HG03460 (cell line): Measurements from ENCODE around the gene JTB.
A peak's percentile ranks its signal among the peaks of the same experiment; 100 is the strongest.
"Not testable (repeated sequence)": the region's sequence is repeated elsewhere in the genome, so short reads cannot be mapped to it uniquely, and the experiment has no call there.

Source experiments
- ATAC-seq: cut with Tn5 transposase; IDR thresholded peaks from one replicate; pipeline ENCODE4 v1.9.1; 2021; ENCODE audit not compliant: unreplicated experiment

JTB gene

DNA sequence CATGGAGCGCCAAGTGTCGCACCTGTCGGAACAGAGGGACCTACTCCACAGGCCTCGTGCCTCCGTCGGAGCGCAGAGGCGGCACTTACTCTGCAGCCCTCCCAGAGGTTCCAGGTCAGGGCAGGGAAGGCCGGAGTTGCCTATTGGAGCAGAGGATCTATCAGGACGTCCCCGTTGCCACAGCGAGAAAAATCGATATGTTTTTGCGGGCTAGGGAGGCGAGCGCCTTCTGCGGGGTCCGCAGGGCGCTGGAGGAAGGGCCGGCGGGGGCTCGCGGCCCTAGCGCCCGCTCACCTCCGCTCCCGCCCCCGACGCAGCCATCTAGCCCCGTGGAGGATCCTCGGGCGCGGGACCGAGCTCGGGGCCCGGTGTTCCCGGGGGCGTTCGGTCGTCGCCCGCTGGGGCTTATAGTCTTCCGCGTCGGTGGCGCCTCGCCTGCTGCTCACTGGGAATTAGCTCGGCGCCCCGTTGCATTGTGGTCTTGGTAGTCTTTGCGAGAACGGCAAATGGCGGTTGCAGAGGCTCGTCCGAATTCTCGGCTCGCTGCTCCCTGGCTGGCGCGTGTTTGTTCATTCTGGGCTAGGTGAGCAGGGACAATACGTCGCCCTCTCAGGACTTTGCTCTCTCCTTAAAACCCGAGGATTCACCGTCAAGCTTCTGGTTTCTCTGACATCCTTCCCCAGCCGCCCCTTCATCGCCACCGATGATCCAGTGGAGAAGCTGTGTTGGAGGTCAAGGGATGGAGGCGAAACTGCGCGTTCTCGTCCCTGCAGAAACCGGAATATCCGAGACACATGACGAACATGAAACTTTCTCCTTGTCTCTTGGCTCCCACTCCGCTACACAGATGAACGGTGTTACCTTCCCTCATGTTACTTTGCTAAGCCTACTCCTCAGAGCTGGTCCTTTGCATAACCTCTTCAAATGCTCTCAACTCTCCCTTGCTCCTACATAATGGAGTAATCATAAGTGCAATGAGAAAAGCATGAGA, at the start of gene JTB:
TSS of gene JTB (minus strand) at position 425 of the 991 bp plus-strand sequence. CDS start at position 3, 422 bp downstream.
- no peak for ATAC-seq

DNA sequence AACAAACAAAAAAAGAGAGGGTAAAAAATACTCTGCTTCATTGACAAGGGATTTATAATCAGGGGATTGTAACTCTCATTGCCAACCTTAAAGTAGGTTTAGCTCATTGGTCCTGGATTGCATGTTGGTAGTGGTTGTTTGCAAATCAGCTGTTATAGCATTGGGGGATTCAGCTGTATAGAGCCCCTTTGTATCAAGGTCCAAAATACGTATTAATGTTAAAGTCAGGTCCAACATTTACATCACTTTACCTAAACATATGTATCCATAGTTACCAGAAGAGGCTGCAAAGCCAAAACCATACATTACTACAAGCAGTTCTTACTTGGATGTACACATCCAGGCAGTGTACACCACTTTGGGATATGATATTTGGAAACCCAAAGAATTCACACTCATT, 42.5 kb upstream of the JTB start:
- no peak for ATAC-seq

DNA sequence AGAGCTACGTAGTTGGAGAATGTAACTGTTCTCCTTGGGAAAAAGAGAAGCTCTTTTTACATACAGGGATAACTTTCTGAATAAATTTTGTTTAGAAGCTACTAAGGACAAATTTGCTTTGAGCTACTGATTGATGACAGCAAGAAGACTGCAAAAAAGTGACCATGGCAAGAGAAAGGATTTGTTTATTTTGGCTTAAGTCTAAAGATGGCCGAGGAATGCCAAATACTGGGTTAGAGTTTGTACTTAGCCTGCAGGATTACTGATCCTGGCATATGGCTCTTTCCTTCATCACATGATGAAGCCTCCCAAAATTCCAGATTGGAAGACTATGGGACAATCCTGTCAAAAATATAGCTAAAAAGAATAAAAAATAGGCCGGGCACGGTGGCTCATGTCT, 41.8 kb upstream of the JTB start:
- ATAC-seq: no peak

DNA sequence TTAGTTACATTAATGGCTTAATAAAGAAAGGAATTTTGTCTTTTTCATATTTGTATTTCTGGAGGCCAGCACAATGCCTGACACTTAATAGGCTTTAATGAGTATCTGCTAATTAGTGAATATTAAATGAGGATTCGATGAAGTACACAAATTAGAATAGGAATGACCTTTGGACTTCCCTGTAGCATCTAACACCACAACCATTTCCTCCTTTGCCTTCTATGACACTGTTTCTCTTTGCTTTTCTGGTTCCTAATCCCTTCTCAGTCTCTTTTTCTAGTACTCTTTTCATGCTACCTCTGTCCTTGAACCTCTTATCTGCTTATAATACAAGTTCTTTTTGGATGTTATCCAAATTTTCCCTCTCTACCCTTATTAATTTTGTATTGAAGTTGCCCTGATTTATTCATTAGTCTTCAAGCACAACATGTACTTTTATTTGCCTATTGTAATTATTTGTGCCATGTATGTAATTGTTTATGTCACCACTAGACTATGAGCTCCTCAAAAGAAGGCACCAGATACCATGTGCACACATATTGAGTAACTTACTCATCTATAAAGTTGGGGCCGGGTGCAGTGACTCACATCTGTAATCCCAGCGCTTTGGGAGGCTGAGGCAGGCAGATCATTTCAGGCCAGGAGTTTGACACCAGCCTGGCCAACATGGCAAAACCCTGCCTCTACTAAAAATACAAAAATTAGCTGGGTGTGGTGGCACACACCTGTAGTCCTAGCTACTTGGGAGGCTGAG, 36.9 kb upstream of the JTB start:
- ATAC-seq: no peak

DNA sequence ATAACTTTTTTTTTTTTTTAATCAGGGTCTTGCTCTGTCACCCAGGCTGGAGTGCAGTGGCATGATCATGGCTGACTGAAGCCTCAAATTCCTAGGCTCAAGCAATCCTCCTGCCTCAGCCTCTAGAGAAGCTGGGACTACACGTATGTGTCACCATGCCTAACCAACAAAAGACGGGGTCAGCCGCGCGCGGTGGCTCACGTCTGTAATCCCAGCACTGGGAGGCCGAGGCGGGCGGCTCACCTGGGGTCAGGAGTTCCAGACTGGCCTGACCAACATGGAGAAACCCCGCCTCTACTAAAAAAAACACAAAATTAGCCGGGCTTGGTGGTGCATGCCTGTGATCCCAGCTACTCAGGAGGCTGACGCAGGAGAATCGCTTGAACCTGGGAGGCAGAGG, 35.1 kb upstream of the JTB start:
- not testable (repeated sequence) for ATAC-seq

DNA sequence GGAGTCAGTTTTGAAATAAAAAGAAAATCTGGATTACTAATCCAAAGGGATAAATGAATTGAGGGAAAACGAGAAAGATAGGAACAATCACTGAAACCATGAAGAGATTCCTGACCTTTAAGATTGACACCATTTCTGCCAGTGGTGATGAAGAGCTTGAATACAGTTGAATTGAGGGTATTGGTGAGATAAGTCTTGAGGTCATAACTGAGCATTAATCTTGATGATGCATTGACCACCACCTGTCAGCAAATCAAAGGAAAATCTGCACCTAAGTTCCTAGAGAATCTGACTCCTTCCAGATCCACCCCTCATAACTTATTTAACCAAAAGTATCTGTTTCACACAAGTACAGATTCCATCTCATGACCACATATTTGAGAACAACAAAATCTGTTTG, 34.7 kb upstream of the JTB start:
- no peak for ATAC-seq

DNA sequence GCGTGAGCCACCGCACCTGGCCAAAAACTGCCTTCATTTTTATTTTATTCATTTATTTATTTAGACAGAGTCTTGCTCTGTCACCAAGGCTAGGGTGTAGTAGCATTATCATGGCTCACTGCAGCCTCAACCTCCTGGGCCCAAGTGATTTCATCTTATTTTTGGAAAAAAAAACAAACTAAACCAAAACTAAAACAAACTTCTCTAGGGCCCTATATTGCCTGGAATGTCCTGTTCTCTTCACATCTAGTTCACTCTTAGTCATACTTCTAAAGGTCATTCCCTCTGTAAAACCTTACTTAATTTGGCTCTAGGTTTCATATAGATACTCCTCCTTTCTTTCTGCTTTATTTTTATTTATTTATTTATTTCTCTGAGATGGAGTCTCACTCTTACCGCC, 28.7 kb upstream of the JTB start:
- ATAC-seq: no peak

DNA sequence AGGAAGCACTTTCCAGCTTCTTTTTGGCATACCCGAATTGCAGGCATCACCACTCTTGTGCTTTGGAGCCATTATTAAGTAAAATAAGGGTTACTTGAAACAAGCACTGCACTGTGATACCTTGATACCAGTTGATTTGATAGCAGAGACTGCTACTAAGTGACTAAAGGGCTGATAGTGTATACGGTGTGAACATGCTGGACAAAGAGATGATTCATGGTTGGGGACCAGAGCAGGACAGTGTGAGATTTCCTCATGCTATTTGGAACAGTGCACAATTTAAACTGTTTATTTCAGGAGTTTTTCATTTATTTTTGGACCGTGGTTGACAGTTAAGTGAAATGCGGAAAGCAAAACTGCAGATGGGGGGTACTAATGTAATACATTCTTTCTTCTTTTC, 22.9 kb upstream of the JTB start:
- no peak for ATAC-seq

DNA sequence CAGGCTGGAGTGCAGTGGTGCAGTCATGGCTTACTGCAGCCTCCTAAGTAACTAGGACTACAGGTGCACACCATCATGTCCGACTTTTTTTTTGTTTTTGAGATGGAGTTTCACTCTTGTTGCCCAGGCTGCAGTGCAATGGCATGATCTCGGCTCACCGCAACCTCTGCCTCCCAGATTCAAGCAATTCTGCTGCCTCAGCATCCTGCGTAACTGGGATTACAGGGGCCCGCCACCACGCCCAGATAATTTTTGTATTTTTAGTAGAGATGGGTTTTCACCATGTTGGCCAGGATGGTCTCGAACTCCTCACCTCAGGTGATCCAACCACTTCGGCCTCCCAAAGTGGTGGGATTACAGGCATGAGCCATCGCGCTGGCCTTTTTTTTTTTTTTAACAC, 19.4 kb upstream of the JTB start:
- not testable (repeated sequence) for ATAC-seq

DNA sequence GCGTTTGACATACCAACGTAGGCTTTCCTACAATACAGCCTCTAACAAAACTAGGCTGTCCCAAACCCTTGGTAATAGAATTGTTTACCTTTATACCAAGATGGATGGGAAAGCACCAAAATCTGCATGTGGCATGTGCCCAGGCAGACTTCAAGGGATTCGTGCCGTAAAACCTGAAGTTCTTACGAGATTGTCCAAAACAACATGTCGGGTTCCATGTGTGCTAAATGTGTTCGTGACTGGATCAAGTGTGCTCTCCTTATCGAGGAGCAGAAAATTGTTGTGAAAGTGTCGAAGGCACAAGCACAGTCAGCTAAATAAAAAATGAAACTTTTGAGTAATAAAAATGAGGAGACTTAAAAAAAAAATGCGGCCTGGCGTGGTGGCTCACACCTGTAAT, 18.2 kb upstream of the JTB start:
- ATAC-seq: no peak

DNA sequence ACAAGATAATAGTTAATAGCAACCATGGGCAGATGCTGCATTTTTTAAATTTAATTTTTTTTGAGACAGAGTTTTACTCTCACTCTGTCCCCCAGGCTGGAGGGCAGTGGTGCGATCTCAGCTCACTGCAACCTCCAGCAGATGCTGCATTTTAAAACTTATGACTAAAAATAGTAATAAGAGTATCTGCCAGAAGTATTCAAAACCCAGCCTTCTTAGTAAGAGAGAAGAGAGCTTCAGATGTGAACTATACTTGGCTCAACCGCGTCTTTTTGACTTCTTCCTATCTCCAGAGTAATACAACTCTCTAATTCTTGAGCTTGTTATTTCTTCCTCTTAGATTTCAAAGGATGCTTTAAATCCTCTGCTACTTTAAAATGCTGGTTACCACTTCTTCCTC, 17.7 kb upstream of the JTB start:
- no peak for ATAC-seq

DNA sequence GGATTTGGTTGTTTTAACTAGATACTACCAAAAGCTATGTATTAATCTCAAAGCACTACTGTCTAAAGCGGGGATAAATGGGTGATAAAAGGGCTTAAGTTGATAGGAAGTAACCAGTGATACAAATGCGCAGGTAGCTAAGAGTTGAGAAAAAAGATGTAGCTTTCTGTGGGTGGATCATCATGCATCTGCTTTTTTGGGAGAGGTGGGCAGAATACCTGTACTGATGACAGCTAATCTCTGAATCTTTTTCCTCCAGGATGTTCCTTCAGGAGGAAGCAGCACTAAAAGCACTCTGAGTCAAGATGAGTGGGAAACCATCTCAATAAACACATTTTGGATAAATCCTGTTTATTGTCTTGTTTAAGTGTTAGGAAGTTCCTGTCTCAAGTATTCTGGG, 14.3 kb upstream of the JTB start:
- ATAC-seq: no peak

DNA sequence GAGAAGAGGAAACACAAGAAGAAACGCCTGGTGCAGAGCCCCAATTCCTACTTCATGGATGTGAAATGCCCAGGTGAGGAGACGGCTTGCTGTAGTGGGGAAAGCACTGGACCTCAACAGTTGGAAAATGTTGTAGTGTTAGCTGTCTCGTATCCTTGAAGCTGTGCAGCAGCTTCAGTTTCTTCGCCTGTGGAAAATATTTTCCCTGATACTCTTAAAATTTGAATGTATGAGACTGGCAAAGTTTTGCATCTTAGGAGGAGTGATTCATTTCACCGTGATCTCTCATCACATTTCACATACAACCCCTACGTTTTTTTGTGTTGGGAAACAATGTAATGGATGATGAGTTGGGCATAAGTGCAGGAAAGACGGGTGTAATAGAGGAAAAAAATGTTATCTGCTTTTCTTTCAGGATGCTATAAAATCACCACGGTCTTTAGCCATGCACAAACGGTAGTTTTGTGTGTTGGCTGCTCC, 13.7 kb upstream of the JTB start:
- no peak for ATAC-seq

DNA sequence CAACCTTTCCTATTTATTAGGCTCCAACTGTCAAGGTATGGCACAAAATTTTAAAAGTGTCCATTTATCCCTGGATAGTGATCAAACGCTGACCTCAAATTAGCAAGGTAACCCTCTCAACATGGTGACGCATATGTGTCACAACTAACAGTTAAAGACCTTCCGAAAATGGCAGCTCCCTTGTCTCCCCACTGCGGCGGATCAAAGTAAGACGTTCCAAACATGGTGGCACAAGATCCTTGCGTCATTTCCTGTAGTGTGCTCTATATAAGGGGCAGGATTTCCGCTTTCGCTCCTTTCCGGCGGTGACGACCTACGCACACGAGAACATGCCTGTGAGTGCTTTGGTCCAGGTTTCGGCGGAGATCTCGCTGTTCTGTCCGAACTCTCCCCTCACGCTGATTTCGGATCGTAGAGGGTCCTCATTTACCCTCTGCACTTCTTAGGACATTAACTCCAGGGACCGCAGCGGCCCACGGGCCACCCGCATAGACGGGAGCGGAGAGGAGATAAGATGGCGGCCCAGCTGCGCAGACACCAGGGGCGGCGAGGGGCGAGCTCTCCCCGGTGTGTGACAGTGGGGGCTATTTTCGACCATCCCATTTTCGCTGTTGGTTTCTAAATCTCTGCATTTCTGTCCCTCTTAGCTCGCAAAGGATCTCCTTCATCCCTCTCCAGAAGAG, 13.1 kb upstream of the JTB start, which contains the start of gene RPS27:
TSS of gene RPS27 (plus strand) at position 295 of the 683 bp plus-strand sequence. CDS start at position 330, 35 bp downstream.
- ATAC-seq: peak; percentile 66

DNA sequence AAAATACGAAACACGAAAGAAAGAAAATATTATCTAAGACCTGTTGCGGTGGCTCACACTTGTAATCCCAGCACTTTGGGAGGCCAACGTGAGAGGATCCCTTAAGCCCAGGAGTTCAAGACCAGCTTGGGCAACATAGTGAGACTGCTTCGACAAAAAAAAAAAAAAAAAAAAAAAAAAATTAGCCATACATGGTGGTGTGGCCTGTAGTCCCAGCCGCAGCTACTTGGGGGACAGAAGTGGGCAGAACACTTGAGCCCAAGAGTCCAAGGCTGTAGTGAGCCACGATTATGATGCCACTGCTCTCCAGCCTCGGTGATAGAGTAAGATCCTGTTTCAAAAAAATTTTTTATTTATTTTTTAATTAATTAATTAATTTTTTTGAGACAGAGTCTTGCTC, 10.1 kb upstream of the JTB start:
- ATAC-seq: no peak

DNA sequence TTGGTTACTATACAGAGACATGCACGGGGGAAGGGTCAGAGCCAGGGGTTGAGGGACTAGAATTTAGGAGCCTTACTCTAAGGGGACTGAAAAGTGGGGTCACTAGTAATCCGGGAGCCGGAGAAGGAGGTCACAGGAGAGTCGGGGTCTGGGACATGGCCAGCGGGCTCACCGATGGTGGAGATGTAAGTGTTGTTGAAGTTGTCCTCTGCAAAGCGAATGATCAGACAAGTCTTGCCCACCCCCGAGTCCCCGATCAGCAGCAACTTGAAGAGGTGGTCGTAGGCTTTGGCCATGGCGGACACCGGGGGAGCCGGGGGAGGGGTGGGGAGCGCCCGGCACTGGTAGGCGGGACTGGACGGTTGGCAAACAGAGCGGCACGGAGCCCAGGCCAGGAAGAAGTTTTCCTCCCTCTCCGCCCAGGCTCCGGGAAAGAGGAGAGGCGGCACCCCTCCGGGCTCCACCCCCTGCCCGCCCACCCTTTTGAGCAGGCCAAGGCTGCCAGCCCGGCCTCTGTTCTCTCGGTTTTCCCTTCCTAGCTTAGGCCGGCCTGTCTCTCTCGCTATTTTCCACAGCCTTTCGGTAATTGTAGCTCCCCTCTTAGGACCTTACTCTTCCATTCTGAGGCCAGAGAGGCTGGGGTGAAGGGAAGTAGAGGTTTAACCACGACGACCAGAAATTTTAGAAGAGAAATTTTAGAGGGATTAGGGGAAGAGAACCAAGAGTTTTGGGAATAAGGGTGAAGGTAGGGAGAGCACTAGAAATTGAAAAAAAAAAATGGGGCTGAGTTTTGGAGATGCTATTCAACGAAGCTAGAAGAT, 8.7 kb upstream of the JTB start, which contains the start of gene RAB13:
TSS of gene RAB13 (minus strand) at position 399 of the 821 bp plus-strand sequence. CDS start at position 296, 103 bp downstream.
- ATAC-seq: no peak

DNA sequence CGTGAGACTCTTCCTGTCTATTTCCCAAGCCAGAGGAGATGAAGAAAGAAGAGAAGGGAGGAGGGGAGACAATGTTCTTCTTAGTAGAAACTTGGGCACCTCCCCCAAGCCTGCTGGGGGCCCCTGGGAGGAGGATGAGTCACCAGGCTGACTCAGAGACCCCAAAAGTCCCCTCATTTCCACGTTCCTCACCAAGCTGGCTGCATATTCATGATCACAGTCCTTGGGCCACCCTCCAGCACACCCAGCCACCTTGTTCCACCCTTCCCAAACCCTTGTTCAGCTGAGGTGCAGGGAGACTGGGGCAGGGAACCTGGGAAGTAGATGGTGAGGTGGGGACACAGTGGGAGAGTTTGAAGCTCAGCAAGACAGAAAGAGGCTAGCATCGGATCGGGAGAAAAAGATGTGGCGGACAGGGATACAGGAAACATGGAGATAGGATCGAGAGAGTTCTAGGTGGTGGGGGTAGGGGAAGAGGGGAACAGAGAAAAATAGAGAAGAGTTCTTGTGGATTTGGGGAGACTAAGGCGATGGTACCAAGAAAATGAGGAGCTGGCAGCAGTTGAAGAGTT, 8.0 kb upstream of the JTB start:
- ATAC-seq: no peak

DNA sequence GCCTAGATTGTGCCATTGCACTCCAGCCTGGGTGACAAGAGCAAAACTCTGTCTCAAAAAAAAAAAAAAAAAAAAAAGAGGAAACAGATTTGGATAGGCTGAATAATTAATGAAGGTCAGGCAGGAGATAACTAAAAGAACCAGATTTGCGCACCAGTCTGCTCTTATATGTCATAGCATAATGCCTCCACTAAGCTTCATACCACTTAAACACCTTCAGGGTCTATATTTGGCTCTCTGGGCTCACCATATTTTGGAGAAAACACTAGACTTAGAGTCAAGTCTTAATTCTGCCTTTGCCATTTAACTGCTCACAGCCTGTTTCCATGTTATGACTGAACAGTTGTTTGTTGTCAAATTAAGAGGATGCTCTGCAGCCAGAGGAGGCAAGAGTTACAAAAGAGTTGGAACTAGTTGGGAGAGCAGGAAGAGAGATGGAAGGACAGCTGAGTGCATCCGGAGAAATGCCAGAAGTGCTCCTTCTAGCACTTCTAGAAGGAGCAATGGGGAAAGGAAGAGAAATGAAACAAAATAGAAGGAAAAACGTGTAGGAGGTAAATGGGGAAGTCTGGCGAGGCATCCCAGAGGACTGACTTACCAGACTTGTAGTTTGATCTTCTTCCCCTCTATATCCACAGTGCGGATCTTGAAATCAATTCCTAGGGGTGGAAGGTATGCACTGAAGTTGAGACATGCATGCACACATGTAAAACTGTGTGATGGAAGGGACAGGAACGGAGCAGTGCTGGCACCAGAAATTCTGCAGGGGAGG, 6.8 kb upstream of the JTB start:
- ATAC-seq: no peak

DNA sequence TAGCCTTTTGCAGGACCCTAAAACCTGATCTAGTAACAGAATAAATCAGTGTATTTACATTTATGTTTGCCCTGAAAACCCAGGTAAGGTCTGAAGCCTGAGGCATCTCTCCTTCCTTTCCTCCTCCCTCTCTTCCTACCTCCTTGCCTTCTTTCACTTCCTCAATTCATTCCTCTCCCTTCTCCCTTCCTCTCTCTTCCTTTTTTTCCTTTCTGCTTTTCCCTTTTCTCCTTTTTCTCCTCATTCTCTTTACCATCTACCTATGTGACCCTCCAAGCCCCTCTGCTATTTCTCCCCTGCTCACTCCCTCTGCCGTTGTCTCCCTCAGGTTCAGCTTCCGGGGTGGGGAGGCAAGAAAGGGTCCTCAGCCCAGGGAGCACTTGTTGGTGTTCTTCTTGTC, 4.3 kb upstream of the JTB start:
- ATAC-seq: not testable (repeated sequence)
